Caco-2 (cell line): Measurements from ENCODE around the gene ATF6. TPM values are rescaled to one million over a fixed set of nuclear protein-coding genes. Genes with fewer than 3 reads are reported as not detected.

ENCODE experiments used
- BruUV-seq: library from RNA; stranded (reverse); fragments of 400-500 nt; replicated peaks from 2 replicates; lab custom pipeline; 2021; lab: Mats Ljungman, UMichigan
- CTCF ChIA-PET: fragments of 300-600 bp; sonication (Branson Sonifier 250); formaldehyde crosslinking; loops from one replicate; lab custom pipeline; 2022; ENCODE audit warnings: antibody characterized with exemption; lab: Charles Lee
- POLR2A ChIA-PET: fragments of 300-600 bp; sonication (Branson Sonifier 250); formaldehyde crosslinking; loops from one replicate; lab custom pipeline; 2022; ENCODE audit warnings: antibody characterized with exemption; lab: Charles Lee
- DNase-seq, 2 experiments: peaks; one replicate each; pipeline versions ENCODE4 v3.0.0 to v3.0.0-alpha.2; 2020 to 2022
- H3K27me3 ChIP-seq: replicated peaks from 2 replicates; pipeline ENCODE4 v1.6.0; 2011; ENCODE audit warnings: low read length; ENCODE audit not compliant: control insufficient read depth, insufficient read depth
- H3K36me3 ChIP-seq: 2 replicates; pipeline ENCODE4 v1.5.1; 2011; ENCODE audit warnings: low read length; ENCODE audit not compliant: control insufficient read depth, insufficient read depth
- H3K4me1 ChIP-seq: fragments of 250-450 bp; sonication (Bioruptor Pico); 2 replicates; pipeline ENCODE4 v1.5.1; 2020; ENCODE audit warnings: mild to moderate bottlenecking
- H3K4me3 ChIP-seq: 2 replicates; pipeline ENCODE4 v1.5.1; 2011; ENCODE audit warnings: low read depth, mild to moderate bottlenecking, control low read depth, low read length
- H3K9me3 ChIP-seq: fragments of 250-450 bp; sonication (Bioruptor Pico); 2 replicates; pipeline ENCODE4 v1.5.1; 2020; ENCODE audit warnings: mild to moderate bottlenecking, moderate library complexity
- H3K27ac Mint-ChIP-seq: one replicate; pipeline ENCODE4 v1.8.0; 2022; ENCODE audit warnings: mixed read lengths; ENCODE audit not compliant: unreplicated experiment
- H3K27me3 Mint-ChIP-seq: one replicate; pipeline ENCODE4 v1.8.0; 2022; ENCODE audit warnings: mixed read lengths; ENCODE audit not compliant: insufficient read depth, unreplicated experiment
- H3K36me3 Mint-ChIP-seq: one replicate; pipeline ENCODE4 v1.8.0; 2022; ENCODE audit warnings: mild to moderate bottlenecking, mixed read lengths; ENCODE audit not compliant: insufficient read depth, unreplicated experiment
- H3K4me1 Mint-ChIP-seq: one replicate; pipeline ENCODE4 v1.8.0; 2022; ENCODE audit warnings: low read depth, mixed read lengths; ENCODE audit not compliant: unreplicated experiment
- H3K4me3 Mint-ChIP-seq: one replicate; pipeline ENCODE4 v1.8.0; 2022; ENCODE audit warnings: mild to moderate bottlenecking, moderate library complexity, mixed read lengths; ENCODE audit not compliant: unreplicated experiment
- H3K9me3 Mint-ChIP-seq: one replicate; pipeline ENCODE4 v1.8.0; 2022; ENCODE audit warnings: mixed read lengths; ENCODE audit not compliant: unreplicated experiment
- CTCF ChIP-seq, 2 experiments: fragments of 200-600 bp in 1 of 2; IDR thresholded peaks; 1 replicate in 1 of 2; 2 replicates in 1 of 2; pipeline versions ENCODE4 v1.5.1 to v1.8.0; 2011 to 2022; ENCODE audit warnings: antibody characterized with exemption in 1 of 2, control low read depth in 1 of 2, inconsistent platforms in 1 of 2, low read depth in 1 of 2, low read length in 1 of 2, mild to moderate bottlenecking in 1 of 2, moderate library complexity in 1 of 2; ENCODE audit not compliant: insufficient read depth in 1 of 2, severe bottlenecking in 1 of 2, unreplicated experiment in 1 of 2
- intact Hi-C: fragments of 100-400 bp; cut with micrococcal nuclease; formaldehyde crosslinking; loops from one replicate; pipeline ENCODE4 v1.10.0; 2022; ENCODE audit not compliant: unreplicated experiment
- total RNA-seq: library from RNA; stranded (reverse); gene quantifications from 2 replicates; pipeline ENCODE4 v1.2.3, GENCODE V29; 2022

The ATF6 gene
- total RNA-seq, 1 experiment from 2014 or later = 16.4 TPM

GRCh38 chr1:161929137-161929536 lies 163.0 kb downstream of the ATF6 start:
- BruUV-seq = no TSS peak
- POLR2A ChIA-PET = no interaction called here
- intact Hi-C loops = no loop called here

GRCh38 chr1:161930064-161930463 lies 163.9 kb downstream of the ATF6 start:
- H3K4me3 ChIP-seq = no peak overlapping the region
- no peak for DNase-seq
- no peaks in the 10 kb centered on the region for H3K9me3 ChIP-seq
- no peaks in the 10 kb centered on the region for H3K4me1 ChIP-seq
- CTCF ChIA-PET = no interaction called here
- BruUV-seq = no TSS peak
- no peaks in the 10 kb centered on the region for H3K36me3 Mint-ChIP-seq
- H3K27ac Mint-ChIP-seq = no peak overlapping the region
- TF ChIP-seq CTCF (IDR thresholded peaks at IDR 0.05; ENCODE audit: insufficient read depth in 1 of 2, low read depth in 1 of 2, low read length in 1 of 2, severe bottlenecking in 1 of 2, unreplicated experiment in 1 of 2) = no peak
- intact Hi-C loops = no loop called here
- no peaks in the 10 kb centered on the region for H3K36me3 ChIP-seq
- H3K9me3 Mint-ChIP-seq = no peaks in the 10 kb centered on the region
- no peaks in the 10 kb centered on the region for H3K27me3 Mint-ChIP-seq
- no peaks in the 10 kb centered on the region for H3K27me3 ChIP-seq
- no peaks in the 10 kb centered on the region for H3K4me1 Mint-ChIP-seq
- no peak overlapping the region for H3K4me3 Mint-ChIP-seq
- POLR2A ChIA-PET = no interaction called here

More at GRCh38 chr1:161929137-161929536, 163.0 kb downstream of the ATF6 start:
- no peak for DNase-seq
- H3K36me3 Mint-ChIP-seq = no peaks in the 10 kb centered on the region
- CTCF ChIA-PET = no interaction called here
- Histone ChIP-seq H3K36me3 (no peaks in the 10 kb centered on the region), H3K4me1 (no peaks in the 10 kb centered on the region), H3K9me3 (no peaks in the 10 kb centered on the region), H3K27me3 (no peaks in the 10 kb centered on the region), H3K4me3 (no peak overlapping the region)
- H3K27ac Mint-ChIP-seq = no peak overlapping the region
- no peaks in the 10 kb centered on the region for H3K27me3 Mint-ChIP-seq
- no peak for TF ChIP-seq CTCF (IDR thresholded peaks at IDR 0.05; ENCODE audit: insufficient read depth in 1 of 2, low read depth in 1 of 2, low read length in 1 of 2, severe bottlenecking in 1 of 2, unreplicated experiment in 1 of 2)
- H3K4me3 Mint-ChIP-seq = no peak overlapping the region
- no peaks in the 10 kb centered on the region for H3K9me3 Mint-ChIP-seq
- no peaks in the 10 kb centered on the region for H3K4me1 Mint-ChIP-seq

GRCh38 chr1:161932668-161933067 lies 166.5 kb downstream of the ATF6 start:
- Histone ChIP-seq H3K36me3 (no peaks in the 10 kb centered on the region), H3K4me3 (no peak overlapping the region), H3K4me1 (no peaks in the 10 kb centered on the region), H3K27me3 (no peaks in the 10 kb centered on the region), H3K9me3 (no peaks in the 10 kb centered on the region)
- H3K27me3 Mint-ChIP-seq = no peaks in the 10 kb centered on the region
- H3K36me3 Mint-ChIP-seq = no peaks in the 10 kb centered on the region
- TF ChIP-seq CTCF (IDR thresholded peaks at IDR 0.05; ENCODE audit: insufficient read depth in 1 of 2, low read depth in 1 of 2, low read length in 1 of 2, severe bottlenecking in 1 of 2, unreplicated experiment in 1 of 2) = no peak
- DNase-seq = no peak
- no peaks in the 10 kb centered on the region for H3K9me3 Mint-ChIP-seq
- H3K27ac Mint-ChIP-seq = no peak overlapping the region
- BruUV-seq = no TSS peak
- ChIA-PET POLR2A (no interaction called here), CTCF (no interaction called here)
- H3K4me1 Mint-ChIP-seq = peaks cover 8% of the 10 kb centered on the region
- intact Hi-C loops = no loop called here
- H3K4me3 Mint-ChIP-seq = no peak overlapping the region
